ENCODE data around the gene CAPN11. TPM values are rescaled to one million over a fixed set of nuclear protein-coding genes. Genes with fewer than 3 reads are reported as not detected.

The CAPN11 gene
- total RNA-seq, 1 experiment from 2014 or later, result 0.28 TPM

- no peak overlapping the region for H2BK5ac ChIP-seq (ENCODE audit: insufficient read length, low read length)
- Mint-ChIP-seq H3K9me3 (no peaks in the 10 kb centered on the region), H3K4me3 (no peak overlapping the region), H3K36me3 (ENCODE audit: insufficient read depth in 1 of 3, low read depth in 3 of 3) (no peaks in the 10 kb centered on the region), H3K27me3 (ENCODE audit: low read depth) (no peaks in the 10 kb centered on the region; the same call in 1 of the 2 replicates), H3K4me1 (peaks cover 31 to 32% of the 10 kb centered on the region in 2 experiments), H3K27ac (peak overlapping the region in 1 of 3 experiments; percentile 37; a peak in 1 of 7 replicates)
- no peak overlapping the region for H3T11ph ChIP-seq (ENCODE audit: low read length)
- no peak overlapping the region for H3K9ac ChIP-seq (ENCODE audit: extremely low read depth, insufficient read length, low read length)
- H3K27ac ChIP-seq (ENCODE audit: insufficient read length, low read depth, low read length), result no peak overlapping the region
- H3K56ac ChIP-seq (ENCODE audit: insufficient read length, low read depth, low read length), result no peak overlapping the region
- no CpG with 5 or more reads among the region's 3 CpGs for WGBS (ENCODE audit: extremely low coverage, insufficient read length, low lambda C conversion rate)
- TF ChIP-seq, protein P1, sequence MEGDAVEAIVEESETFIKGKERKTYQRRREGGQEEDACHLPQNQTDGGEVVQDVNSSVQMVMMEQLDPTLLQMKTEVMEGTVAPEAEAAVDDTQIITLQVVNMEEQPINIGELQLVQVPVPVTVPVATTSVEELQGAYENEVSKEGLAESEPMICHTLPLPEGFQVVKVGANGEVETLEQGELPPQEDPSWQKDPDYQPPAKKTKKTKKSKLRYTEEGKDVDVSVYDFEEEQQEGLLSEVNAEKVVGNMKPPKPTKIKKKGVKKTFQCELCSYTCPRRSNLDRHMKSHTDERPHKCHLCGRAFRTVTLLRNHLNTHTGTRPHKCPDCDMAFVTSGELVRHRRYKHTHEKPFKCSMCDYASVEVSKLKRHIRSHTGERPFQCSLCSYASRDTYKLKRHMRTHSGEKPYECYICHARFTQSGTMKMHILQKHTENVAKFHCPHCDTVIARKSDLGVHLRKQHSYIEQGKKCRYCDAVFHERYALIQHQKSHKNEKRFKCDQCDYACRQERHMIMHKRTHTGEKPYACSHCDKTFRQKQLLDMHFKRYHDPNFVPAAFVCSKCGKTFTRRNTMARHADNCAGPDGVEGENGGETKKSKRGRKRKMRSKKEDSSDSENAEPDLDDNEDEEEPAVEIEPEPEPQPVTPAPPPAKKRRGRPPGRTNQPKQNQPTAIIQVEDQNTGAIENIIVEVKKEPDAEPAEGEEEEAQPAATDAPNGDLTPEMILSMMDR (conservative IDR thresholded peaks at IDR 0.05), result no peak
- H3K14ac ChIP-seq (ENCODE audit: insufficient read depth, low read length), result no peak overlapping the region
- H3K9me3 ChIP-seq (ENCODE audit: control insufficient read depth, low read depth, low read length), result no peaks in the 10 kb centered on the region
- H4K8ac ChIP-seq (replicated peaks; ENCODE audit: insufficient read length, low read depth, low read length), result no peak overlapping the region
- H3K4me1 ChIP-seq (ENCODE audit: insufficient read depth, low read length), result peaks cover 18% of the 10 kb centered on the region; the same call in 1 of the 2 replicates
- DNase-seq, result no peak
- no peak overlapping the region for H3K4ac ChIP-seq (ENCODE audit: low read depth, low read length)
- H2BK120ac ChIP-seq (ENCODE audit: low read depth, low read length, poor library complexity, severe bottlenecking), result no peak overlapping the region
- no peak overlapping the region for H2AK5ac ChIP-seq (ENCODE audit: insufficient read length, low read length)
- H3K79me1 ChIP-seq (ENCODE audit: insufficient read depth, low read depth, low read length, poor library complexity, severe bottlenecking), result no peaks in the 10 kb centered on the region
- no peak overlapping the region for H2BK12ac ChIP-seq (ENCODE audit: insufficient read length, low read depth, low read length)
- no peak overlapping the region for H4K91ac ChIP-seq (ENCODE audit: insufficient read length, low read depth, low read length)
- no peak overlapping the region for H3K23ac ChIP-seq (ENCODE audit: insufficient read length, low read depth, low read length)
- H2BK15ac ChIP-seq (ENCODE audit: low read depth, low read length), result no peak overlapping the region
- peaks cover 5% of the 10 kb centered on the region for H4K20me1 ChIP-seq (ENCODE audit: control insufficient read depth, insufficient read depth, insufficient read length)
- no peak overlapping the region for H2BK20ac ChIP-seq (ENCODE audit: low read depth, low read length, poor library complexity, severe bottlenecking)
- H3K4me2 ChIP-seq (ENCODE audit: insufficient read depth, insufficient read length, low read length), result no peak overlapping the region
- H2AFZ ChIP-seq (ENCODE audit: low read length), result no peak overlapping the region
- H3K23me2 ChIP-seq (ENCODE audit: insufficient read length, low read depth, low read length, poor library complexity, severe bottlenecking), result no peaks in the 10 kb centered on the region
- no peak overlapping the region for H3K18ac ChIP-seq (ENCODE audit: insufficient read length, low read depth, low read length)
- no peak overlapping the region for H4K5ac ChIP-seq (ENCODE audit: insufficient read length, low read depth, low read length)
- no peaks in the 10 kb centered on the region for H3K27me3 ChIP-seq (ENCODE audit: insufficient read depth, low read length)
- no peaks in the 10 kb centered on the region for H3K79me2 ChIP-seq (ENCODE audit: insufficient read depth, low read length)
Measured at GRCh38 chr6:44198684-44199083, 40.1 kb downstream of the CAPN11 start.

Measured in H9 (cell line).